Activated CD4-positive, CD25-positive, alpha-beta regulatory T cell treated with anti-CD3 and anti-CD28 coated beads, Interleukin-2, amount 50 U/mL, for 72 hours (primary cell): ENCODE data around the gene HLA-DPA1.
A peak's percentile ranks its signal among the peaks of the same experiment; 100 is the strongest.
"Not testable (repeated sequence)": the region's sequence is repeated elsewhere in the genome, so short reads cannot be mapped to it uniquely, and the experiment has no call there.

Experiments used
- DNase-seq: peaks from one replicate; pipeline ENCODE4 v3.0.0; 2021

Gene HLA-DPA1

DNA sequence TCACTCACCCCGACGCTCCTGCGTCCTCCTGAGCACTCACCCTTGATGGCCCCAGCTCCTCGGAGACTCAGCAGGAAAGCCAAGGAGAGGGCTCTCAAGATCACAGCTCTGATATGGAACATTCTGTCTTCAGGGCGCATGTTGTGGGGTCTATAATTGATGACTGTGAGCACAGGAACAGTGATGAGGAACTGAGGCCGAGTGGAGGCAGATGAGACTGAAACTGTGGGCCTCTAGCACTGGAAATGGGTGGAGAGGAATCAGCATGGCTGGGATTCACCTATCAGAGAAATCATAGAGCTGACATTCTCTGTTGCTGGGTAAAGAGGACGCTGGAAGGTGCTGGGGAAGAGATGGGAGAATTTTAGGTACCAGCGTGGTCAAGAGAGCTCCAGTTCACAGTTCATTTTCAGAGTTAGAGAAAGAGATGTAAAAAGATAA is at the start of gene HLA-DPA1:
HLA-DPA1 (minus strand) TSS at position 219 of the 441 bp plus-strand sequence.
- DNase-seq = no peak

GRCh38 chr6:33123181-33123580 is 49.7 kb upstream of the HLA-DPA1 start:
- no peak for DNase-seq

- DNase-seq = no peak
Measured at GRCh38 chr6:33120001-33120400, 46.6 kb upstream of the HLA-DPA1 start.

DNA sequence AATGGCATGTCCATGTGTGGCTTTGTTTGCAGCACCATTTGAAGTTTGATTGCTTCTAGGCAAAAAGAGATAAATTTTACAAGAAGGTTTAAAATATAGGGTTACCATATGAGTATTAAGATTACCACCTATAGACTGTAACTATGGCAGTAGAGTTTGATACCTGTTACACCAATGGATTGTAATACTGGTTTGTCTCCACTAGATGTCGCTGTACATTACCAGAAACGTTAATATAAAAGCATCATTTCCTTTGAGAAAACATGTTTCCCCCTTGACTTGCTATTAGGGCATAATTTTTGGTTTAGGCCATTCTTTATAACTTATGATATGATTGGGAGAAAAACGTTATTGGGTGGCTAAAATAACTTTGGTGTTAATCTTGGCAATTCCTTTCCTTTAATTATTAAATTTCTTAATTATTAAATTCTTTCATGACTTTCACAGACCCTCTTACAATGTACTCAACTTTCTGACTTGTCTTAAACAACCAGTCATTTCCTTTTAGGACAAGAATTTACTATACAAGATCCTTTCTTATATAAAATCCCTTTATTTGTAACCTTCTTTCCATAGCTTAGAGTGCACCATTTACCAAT is 45.2 kb upstream of the HLA-DPA1 start:
- no peak for DNase-seq

DNA sequence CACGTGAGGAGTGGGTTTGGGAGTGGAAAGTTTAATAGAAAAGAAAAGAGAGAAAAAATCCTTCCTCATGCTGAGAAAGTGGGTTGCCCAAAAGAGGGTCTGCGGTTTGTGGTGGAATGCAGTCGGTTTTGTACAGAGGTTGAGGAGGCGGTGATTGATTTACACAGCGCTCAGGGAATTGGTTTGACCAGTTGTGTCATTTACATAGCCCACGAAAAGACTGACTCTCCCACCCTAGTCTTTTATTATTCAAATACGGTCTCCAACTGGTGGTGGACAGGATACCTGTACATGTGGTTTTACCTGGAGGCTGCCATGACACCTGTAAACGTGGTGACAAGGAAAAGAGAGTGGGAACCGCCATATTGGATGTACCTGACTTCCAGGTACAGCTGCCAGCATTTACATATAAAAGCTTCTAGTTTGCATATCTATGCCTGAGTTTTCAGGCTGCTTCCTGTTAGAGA is 44.4 kb upstream of the HLA-DPA1 start:
- no peak for DNase-seq

DNA sequence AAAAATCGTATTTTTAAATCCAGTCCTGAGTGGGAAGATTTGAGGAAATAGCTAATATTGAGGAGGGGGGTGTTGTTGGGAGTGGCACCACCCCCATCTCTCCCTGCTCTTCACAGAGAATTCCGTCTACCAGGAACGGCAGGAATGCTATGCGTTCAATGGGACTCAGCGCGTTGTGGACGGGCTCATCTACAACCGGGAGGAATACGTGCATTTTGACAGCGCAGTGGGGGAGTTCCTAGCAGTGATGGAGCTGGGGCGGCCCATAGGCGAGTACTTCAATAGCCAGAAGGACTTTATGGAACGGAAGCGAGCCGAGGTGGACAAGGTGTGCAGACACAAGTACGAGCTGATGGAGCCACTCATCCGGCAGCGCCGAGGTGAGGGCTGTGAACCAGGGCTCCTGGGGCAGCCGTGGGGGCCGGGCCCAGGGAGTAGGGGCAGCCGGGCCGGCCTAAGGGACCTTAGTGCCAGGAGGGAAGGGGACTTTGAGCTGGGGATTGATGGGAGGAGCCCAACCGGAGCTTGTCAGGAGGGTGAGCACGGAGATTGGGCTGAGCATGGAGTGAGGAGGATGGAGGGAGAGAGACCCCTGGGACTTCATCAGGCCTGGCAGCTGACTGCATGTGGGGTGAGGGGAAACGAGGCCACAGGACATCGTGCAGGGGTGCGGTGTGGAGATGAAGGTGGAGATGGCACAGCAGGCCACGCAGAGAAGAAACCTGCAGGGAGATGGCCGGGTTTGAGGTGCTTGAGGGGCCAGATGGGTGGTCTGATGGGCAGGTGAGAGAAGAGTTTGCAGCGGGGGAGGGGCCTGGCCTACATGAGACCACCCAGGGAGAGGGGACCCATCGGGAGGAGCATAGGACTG is 43.6 kb upstream of the HLA-DPA1 start:
- no peak for DNase-seq

- DNase-seq = no peak
Measured at GRCh38 chr6:33116417-33116816, 43.0 kb upstream of the HLA-DPA1 start.

DNA sequence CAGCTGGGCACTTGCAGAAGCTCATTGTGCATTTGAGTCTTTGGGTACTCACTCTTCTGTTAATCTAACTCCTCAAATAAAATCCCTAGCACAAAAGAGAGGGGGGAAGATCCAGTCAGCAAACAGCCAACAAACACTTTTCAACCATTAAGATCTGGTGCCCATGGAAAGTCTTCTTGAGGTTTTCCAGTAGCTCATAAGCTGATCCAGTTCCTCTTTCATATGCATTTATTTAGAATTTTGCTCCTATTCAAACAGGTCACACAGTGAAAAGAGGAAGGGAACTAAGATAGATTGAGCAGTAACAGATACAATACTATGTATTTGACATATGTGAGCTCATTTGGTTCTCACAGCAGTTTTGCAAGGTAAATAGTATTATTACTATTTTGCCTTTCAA is 41.0 kb upstream of the HLA-DPA1 start:
- no peak for DNase-seq

DNA sequence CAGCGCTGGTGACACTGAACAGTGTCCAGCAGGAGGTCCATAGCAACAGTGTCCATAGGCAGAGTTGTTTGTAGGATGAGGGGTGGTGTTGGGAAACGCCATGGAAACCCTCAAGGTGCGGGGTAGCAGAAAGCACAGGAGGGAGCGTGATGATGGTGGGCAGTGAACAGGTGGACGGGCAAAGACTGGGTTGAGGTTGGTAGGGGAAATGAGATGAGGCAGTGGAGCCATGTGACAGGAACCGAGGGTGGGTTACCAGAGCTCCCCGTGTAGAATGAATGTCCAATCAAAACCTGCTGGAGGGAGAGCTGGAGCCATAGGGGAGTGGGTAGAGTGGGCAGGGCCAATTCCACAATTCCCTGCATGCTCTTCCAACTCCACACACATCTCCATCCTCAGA is 40.3 kb upstream of the HLA-DPA1 start:
- DNase-seq = no peak

DNA sequence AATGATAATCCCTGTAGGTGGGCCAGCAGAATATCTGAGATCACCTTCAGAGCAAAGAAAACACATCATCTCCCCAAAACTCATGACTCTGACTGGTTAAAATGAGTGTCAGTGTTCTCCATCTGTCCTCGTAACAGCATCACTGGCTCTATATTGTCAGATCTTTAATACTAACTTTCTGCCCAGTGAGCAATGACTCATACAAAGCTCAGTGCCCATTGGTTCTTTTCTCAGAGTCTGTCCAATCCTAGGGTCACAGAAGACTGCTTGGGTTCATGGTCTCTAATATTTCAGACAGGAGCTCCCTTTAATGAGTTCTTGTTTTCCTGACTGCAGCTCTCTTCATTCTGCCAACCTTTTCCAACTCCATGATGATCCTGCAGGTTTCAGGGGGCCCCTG is 38.7 kb upstream of the HLA-DPA1 start:
- DNase-seq = no peak

DNA sequence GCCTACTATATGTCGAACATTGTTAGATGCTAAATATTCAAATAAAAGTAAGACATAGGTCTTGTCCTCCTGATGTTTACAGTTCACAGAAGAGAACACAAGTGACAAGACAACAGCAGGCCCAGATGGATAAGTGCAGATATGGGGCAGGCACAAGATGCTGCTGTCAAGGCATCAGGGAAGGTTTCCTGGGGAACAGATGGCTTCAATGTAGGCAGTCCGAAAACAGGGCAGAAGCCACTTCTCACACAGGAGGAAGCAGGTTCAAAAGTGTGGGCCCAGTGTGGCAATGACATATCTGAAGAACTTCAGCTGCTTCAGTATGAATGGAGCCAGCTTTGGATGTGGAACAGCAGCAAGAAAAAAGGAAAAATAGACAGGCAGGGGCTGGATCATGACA is 34.9 kb upstream of the HLA-DPA1 start:
- no peak for DNase-seq

- no peak for DNase-seq
Measured at GRCh38 chr6:33107641-33108040, 34.2 kb upstream of the HLA-DPA1 start.

GRCh38 chr6:33105916-33106871 is 32.7 kb upstream of the HLA-DPA1 start:
- no peak for DNase-seq

GRCh38 chr6:33105386-33105785 is 31.9 kb upstream of the HLA-DPA1 start:
- DNase-seq = no peak

DNA sequence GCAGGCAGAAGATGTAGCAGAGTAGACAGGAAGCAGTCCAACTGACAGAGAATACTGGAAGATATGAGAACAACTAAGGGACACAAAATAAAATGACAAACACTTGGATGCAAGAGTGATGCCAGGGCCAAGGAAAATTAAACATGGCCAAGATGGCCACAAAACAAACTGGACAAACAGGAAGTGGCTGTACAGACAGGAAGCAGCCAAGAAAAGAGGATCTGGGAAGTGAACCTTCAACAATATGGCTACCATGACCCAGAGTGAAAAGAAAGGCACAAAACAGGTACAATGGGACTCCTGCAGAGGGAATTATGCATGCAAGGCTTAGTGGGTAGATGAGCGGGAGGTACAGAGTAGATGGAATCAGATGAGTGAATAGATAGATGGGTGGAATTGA is 31.4 kb upstream of the HLA-DPA1 start:
- DNase-seq = no peak

DNA sequence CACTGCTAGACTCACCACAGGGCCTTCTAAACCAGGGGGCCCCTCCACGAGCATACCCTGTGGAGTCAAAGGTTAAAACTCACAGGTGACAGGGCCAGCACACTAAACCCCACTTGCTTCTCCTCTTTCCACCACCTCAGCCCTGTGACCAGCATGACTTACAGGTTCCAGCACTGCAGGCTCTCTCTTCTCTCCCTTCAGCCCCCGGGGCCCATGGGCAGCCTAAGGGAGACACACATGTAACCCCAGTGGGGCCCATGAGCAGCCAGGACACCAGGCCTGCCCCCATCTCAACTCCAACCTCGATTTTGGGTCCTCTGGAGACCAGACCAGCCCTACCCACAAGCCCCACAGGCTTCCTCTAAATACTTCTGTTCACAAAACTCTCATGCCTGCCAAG is 30.3 kb upstream of the HLA-DPA1 start:
- no peak for DNase-seq

- DNase-seq = not testable (repeated sequence)
Measured at GRCh38 chr6:33101121-33101737, 27.8 kb upstream of the HLA-DPA1 start.

GRCh38 chr6:33095681-33096080 is 22.2 kb upstream of the HLA-DPA1 start:
- no peak for DNase-seq

GRCh38 chr6:33093855-33094254 is 20.4 kb upstream of the HLA-DPA1 start:
- no peak for DNase-seq

- DNase-seq = no peak
Measured at GRCh38 chr6:33092385-33092784, 18.9 kb upstream of the HLA-DPA1 start.

- peak; percentile 66 for DNase-seq
Measured at GRCh38 chr6:33091957-33092356, 18.5 kb upstream of the HLA-DPA1 start.

- DNase-seq = no peak
Measured at GRCh38 chr6:33088931-33089620, 15.6 kb upstream of the HLA-DPA1 start.
